GM23338 (cell line): Measurements from ENCODE around the gene PXDN. TPM values are rescaled to one million over a fixed set of nuclear protein-coding genes. Genes with fewer than 3 reads are reported as not detected.

Experiments used
- ATAC-seq: fragments of 200-7000 bp; cut with Tn5 transposase; 3 replicates; pipeline ENCODE4 v1.9.1; 2020
- DNase-seq: peaks from one replicate; pipeline ENCODE4 v3.0.0-alpha.2; 2015; ENCODE audit warnings: low spot score
- H2AFZ ChIP-seq: fragments of 200-600 bp; sonication (generic); 2 replicates; pipeline ENCODE4 v1.8.0; 2016; ENCODE audit warnings: antibody characterized with exemption, mild to moderate bottlenecking, moderate library complexity
- H3F3A ChIP-seq: fragments of 200-600 bp; sonication (generic); replicated peaks from 2 replicates; pipeline ENCODE4 v1.8.0; 2017; ENCODE audit warnings: antibody characterized with exemption, mixed run types, low read depth
- H3K27ac ChIP-seq: fragments of 200-600 bp; sonication (generic); 2 replicates; pipeline ENCODE4 v1.6.1; 2016; ENCODE audit warnings: low read depth
- H3K27me3 ChIP-seq: fragments of 200-600 bp; sonication (generic); 2 replicates; pipeline ENCODE4 v1.8.0; 2016; ENCODE audit warnings: mild to moderate bottlenecking, mixed run types, moderate library complexity; ENCODE audit not compliant: insufficient read depth
- H3K36me3 ChIP-seq: fragments of 200-600 bp; sonication (generic); 2 replicates; pipeline ENCODE4 v1.8.0; 2016; ENCODE audit warnings: mild to moderate bottlenecking; ENCODE audit not compliant: insufficient read depth
- H3K4me1 ChIP-seq: fragments of 200-600 bp; sonication (generic); 2 replicates; pipeline ENCODE4 v1.8.0; 2016; ENCODE audit warnings: mild to moderate bottlenecking, moderate library complexity; ENCODE audit not compliant: insufficient read depth
- H3K4me2 ChIP-seq: fragments of 200-600 bp; sonication (generic); 2 replicates; pipeline ENCODE4 v1.7.1; 2017; ENCODE audit warnings: mixed run types
- H3K4me3 ChIP-seq: fragments of 200-600 bp; sonication (generic); 2 replicates; pipeline ENCODE4 v1.6.1; 2016; ENCODE audit warnings: mixed run types
- H3K79me2 ChIP-seq: fragments of 200-600 bp; sonication (generic); replicated peaks from 2 replicates; pipeline ENCODE4 v1.8.0; 2017; ENCODE audit warnings: mild to moderate bottlenecking; ENCODE audit not compliant: insufficient read depth
- H3K9me2 ChIP-seq: fragments of 200-600 bp; sonication (generic); 2 replicates; pipeline ENCODE4 v1.8.0; 2017; ENCODE audit not compliant: insufficient read depth
- H4K20me1 ChIP-seq: fragments of 200-600 bp; sonication (generic); replicated peaks from 2 replicates; pipeline ENCODE4 v1.8.0; 2017; ENCODE audit warnings: mild to moderate bottlenecking; ENCODE audit not compliant: insufficient read depth
- H3K27ac Mint-ChIP-seq: 2 replicates; pipeline ENCODE4 v1.8.0; 2020; ENCODE audit warnings: inconsistent platforms, mild to moderate bottlenecking, moderate library complexity, mixed read lengths
- H3K27me3 Mint-ChIP-seq: 3 replicates; pipeline ENCODE4 v1.8.0; 2022; ENCODE audit warnings: low read depth, mild to moderate bottlenecking, moderate library complexity, mixed read lengths, inconsistent platforms; ENCODE audit not compliant: insufficient read depth, poor library complexity
- H3K36me3 Mint-ChIP-seq: 3 replicates; pipeline ENCODE4 v1.8.0; 2021; ENCODE audit warnings: low read depth, mild to moderate bottlenecking, inconsistent platforms, moderate library complexity, mixed read lengths
- H3K4me1 Mint-ChIP-seq: 3 replicates; pipeline ENCODE4 v1.8.0; 2020; ENCODE audit warnings: mild to moderate bottlenecking, inconsistent platforms, mixed read lengths
- H3K4me3 Mint-ChIP-seq: 3 replicates; pipeline ENCODE4 v1.8.0; 2021; ENCODE audit warnings: moderate library complexity, mild to moderate bottlenecking, inconsistent platforms, mixed read lengths
- H3K9me3 Mint-ChIP-seq: 3 replicates; pipeline ENCODE4 v1.8.0; 2020; ENCODE audit warnings: moderate library complexity, mild to moderate bottlenecking, inconsistent platforms, mixed read lengths
- ETS1 ChIP-seq: IDR thresholded peaks from 2 replicates; pipeline ENCODE4 v1.6.1; 2016; ENCODE audit warnings: antibody characterized with exemption
- EZH2 ChIP-seq: fragments of 200-600 bp; sonication (generic); IDR thresholded peaks from one replicate; pipeline ENCODE4 v1.8.0; 2017; ENCODE audit warnings: antibody characterized with exemption, mild to moderate bottlenecking, low read depth; ENCODE audit not compliant: unreplicated experiment
- EZH2phosphoT487 ChIP-seq: fragments of 200-600 bp; sonication (generic); IDR thresholded peaks from one replicate; pipeline ENCODE4 v1.8.1; 2018; ENCODE audit warnings: antibody characterized with exemption; ENCODE audit not compliant: unreplicated experiment
- JUNB ChIP-seq: IDR thresholded peaks from one replicate; pipeline ENCODE4 v1.6.1; 2016; ENCODE audit warnings: antibody characterized with exemption; ENCODE audit not compliant: unreplicated experiment
- NANOG ChIP-seq: IDR thresholded peaks from 2 replicates; pipeline ENCODE4 v1.6.1; 2016; ENCODE audit warnings: antibody characterized with exemption, borderline replicate concordance
- POLR2AphosphoS5 ChIP-seq: IDR thresholded peaks from 2 replicates; pipeline ENCODE4 v1.6.1; 2016; ENCODE audit warnings: antibody characterized with exemption, low read depth
- REST ChIP-seq: IDR thresholded peaks from one replicate; pipeline ENCODE4 v1.6.1; 2018; ENCODE audit warnings: antibody characterized with exemption; ENCODE audit not compliant: unreplicated experiment
- STAT1 ChIP-seq: IDR thresholded peaks from one replicate; pipeline ENCODE4 v1.6.1; 2016; ENCODE audit warnings: antibody characterized with exemption; ENCODE audit not compliant: unreplicated experiment
- polyA plus RNA-seq: library from polyadenylated mRNA; unstranded; fragments of >200 nt; fragmentation: Nextera tagmentation; extraction: Ambion mirVana; gene quantifications from 2 replicates; pipeline ENCODE4 v1.2.1, GENCODE V29; 2016
- total RNA-seq: library from RNA; depleted of rRNA; stranded (reverse); fragments of >200 nt; shearing (Covaris generic); gene quantifications from 2 replicates; pipeline ENCODE4 v1.2.3, GENCODE V29; 2014

Gene PXDN
- total and polyA plus RNA-seq, 2 experiments from 2014 or later = 42.2 to 225 TPM

- H3K4me1 Mint-ChIP-seq = peaks cover 10% of the 10 kb centered on the region
These were observed 135.3 kb downstream of the PXDN start for GRCh38 chr2:1609040-1609439.

GRCh38 chr2:1607971-1608688 lies 136.2 kb downstream of the PXDN start:
- H3K4me2 ChIP-seq = no peak overlapping the region
- H2AFZ ChIP-seq = no peak overlapping the region
- no peaks in the 10 kb centered on the region for H3K9me2 ChIP-seq
- H3K9me3 Mint-ChIP-seq = no peaks in the 10 kb centered on the region
- no peak overlapping the region for H3K4me3 ChIP-seq
- ATAC-seq (no peak), DNase-seq (no peak)
- no peaks in the 10 kb centered on the region for H4K20me1 ChIP-seq
- peaks cover 3% of the 10 kb centered on the region; the same call in 2 of the 3 replicates for H3K4me1 Mint-ChIP-seq
- peaks cover 13% of the 10 kb centered on the region for H3K4me1 ChIP-seq
- H3K27ac ChIP-seq = no peak overlapping the region
- H3K36me3 ChIP-seq = no peaks in the 10 kb centered on the region
- H3K4me3 Mint-ChIP-seq = no peak overlapping the region
- H3F3A ChIP-seq = peaks cover 15% of the 10 kb centered on the region; the same call in 1 of the 2 replicates
- no peak overlapping the region for H3K27ac Mint-ChIP-seq
- H3K27me3 Mint-ChIP-seq = peaks cover 7% of the 10 kb centered on the region
- peaks cover 18% of the 10 kb centered on the region for H3K36me3 Mint-ChIP-seq
- no peaks in the 10 kb centered on the region for H3K79me2 ChIP-seq
- no peaks in the 10 kb centered on the region for H3K27me3 ChIP-seq
- TF ChIP-seq JUNB = no peak
- TF ChIP-seq REST = no peak
- no peak for TF ChIP-seq POLR2AphosphoS5
- TF ChIP-seq NANOG = no peak
- TF ChIP-seq EZH2phosphoT487 = no peak
- no peak for TF ChIP-seq EZH2
- TF ChIP-seq STAT1 = no peak
- no peak for TF ChIP-seq ETS1

More at GRCh38 chr2:1609040-1609439, 135.3 kb downstream of the PXDN start:
- no peak overlapping the region for H3K4me3 ChIP-seq
- H4K20me1 ChIP-seq = no peaks in the 10 kb centered on the region
- Mint-ChIP-seq H3K36me3 (peaks cover 18% of the 10 kb centered on the region), H3K27me3 (peaks cover 8% of the 10 kb centered on the region), H3K4me3 (no peak overlapping the region), H3K9me3 (no peaks in the 10 kb centered on the region), H3K27ac (no peak overlapping the region)
- ATAC-seq (no peak), DNase-seq (no peak)
- H3K27me3 ChIP-seq = no peaks in the 10 kb centered on the region
- peaks cover 13% of the 10 kb centered on the region; the same call in 1 of the 2 replicates for H3F3A ChIP-seq
- no peak overlapping the region for H3K4me2 ChIP-seq
- no peak for TF ChIP-seq EZH2
- no peak for TF ChIP-seq JUNB
- no peak for TF ChIP-seq EZH2phosphoT487
- no peak for TF ChIP-seq ETS1
- TF ChIP-seq NANOG = no peak
- H3K27ac ChIP-seq = no peak overlapping the region
- H3K9me2 ChIP-seq = no peaks in the 10 kb centered on the region
- no peaks in the 10 kb centered on the region for H3K36me3 ChIP-seq
- H2AFZ ChIP-seq = no peak overlapping the region
- no peaks in the 10 kb centered on the region for H3K79me2 ChIP-seq
- H3K4me1 ChIP-seq = peaks cover 20% of the 10 kb centered on the region
